ENCODE results near the gene ADCY2. TPM values are rescaled to one million over a fixed set of nuclear protein-coding genes. Genes with fewer than 3 reads are reported as not detected.

ADCY2 gene
- total and polyA plus RNA-seq, 11 donors, result 0.04 to 0.96 (median 0.32) TPM

DNA sequence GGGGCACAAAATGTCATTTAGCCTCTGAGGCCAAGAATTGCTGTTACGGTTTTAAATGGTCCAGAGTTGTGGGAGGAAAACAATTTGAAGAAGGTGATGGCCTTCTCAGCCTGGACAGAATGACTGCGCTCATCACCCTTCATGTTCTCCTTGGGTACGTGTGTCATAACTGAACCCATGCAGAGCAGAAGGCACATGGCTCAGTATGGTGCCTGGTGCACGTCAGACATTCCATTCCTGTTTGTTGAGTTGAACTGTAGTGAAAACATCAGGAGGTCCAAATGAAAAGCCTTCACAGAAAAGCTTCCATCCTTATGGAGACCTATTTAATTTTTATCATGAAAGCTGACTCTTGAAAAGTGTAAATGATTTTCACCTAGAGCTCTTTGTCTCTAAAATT, 321.8 kb downstream of the ADCY2 start:
- 75% methylated on average over 4 of the region's 4 CpGs for WGBS, 4 donors
- TF ChIP-seq, protein P1, sequence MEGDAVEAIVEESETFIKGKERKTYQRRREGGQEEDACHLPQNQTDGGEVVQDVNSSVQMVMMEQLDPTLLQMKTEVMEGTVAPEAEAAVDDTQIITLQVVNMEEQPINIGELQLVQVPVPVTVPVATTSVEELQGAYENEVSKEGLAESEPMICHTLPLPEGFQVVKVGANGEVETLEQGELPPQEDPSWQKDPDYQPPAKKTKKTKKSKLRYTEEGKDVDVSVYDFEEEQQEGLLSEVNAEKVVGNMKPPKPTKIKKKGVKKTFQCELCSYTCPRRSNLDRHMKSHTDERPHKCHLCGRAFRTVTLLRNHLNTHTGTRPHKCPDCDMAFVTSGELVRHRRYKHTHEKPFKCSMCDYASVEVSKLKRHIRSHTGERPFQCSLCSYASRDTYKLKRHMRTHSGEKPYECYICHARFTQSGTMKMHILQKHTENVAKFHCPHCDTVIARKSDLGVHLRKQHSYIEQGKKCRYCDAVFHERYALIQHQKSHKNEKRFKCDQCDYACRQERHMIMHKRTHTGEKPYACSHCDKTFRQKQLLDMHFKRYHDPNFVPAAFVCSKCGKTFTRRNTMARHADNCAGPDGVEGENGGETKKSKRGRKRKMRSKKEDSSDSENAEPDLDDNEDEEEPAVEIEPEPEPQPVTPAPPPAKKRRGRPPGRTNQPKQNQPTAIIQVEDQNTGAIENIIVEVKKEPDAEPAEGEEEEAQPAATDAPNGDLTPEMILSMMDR (IDR thresholded peaks at IDR 0.05), result no peak
- no peak for TF ChIP-seq POLR2A (IDR thresholded peaks at IDR 0.05)
- ATAC-seq, result no peak

DNA sequence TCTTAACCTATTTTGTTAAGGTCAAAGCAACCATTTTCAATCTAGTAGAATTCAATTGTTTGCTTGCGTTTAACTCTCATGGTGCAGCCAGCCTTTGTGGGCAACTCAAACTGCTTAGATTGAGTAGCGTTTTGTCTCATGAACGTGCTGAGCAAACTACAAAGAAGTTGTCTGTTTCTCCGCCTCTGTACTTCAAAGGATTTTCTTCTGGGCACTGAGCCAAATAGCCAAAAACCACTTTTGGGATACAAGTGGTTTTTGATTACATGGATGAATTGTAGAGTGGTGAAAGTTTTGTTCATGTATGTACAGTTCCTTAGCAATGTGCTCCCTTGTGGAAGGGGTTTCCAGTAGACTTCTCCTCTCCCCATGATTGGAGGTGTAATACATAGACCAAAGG, 332.1 kb downstream of the ADCY2 start:
- 48 to 64% (median 61%) methylated on average over 4 of the region's 4 CpGs for WGBS, 4 donors
- no peak for DNase-seq

More for the DNA sequence above, 321.8 kb downstream of the ADCY2 start:
- Histone ChIP-seq H3K36me3 (no peaks in the 10 kb centered on the region), H3K4me1 (no peaks in the 10 kb centered on the region), H3K4me3 (no peak overlapping the region), H3K27me3 (no peaks in the 10 kb centered on the region), H3K27ac (no peak overlapping the region), H3K9me3 (peaks cover 0 to 4% (median 0%) of the 10 kb centered on the region in 12 donors)
- intact Hi-C loops (cut with DNase I), result no loop called here
- DNase-seq, result no peak

DNA sequence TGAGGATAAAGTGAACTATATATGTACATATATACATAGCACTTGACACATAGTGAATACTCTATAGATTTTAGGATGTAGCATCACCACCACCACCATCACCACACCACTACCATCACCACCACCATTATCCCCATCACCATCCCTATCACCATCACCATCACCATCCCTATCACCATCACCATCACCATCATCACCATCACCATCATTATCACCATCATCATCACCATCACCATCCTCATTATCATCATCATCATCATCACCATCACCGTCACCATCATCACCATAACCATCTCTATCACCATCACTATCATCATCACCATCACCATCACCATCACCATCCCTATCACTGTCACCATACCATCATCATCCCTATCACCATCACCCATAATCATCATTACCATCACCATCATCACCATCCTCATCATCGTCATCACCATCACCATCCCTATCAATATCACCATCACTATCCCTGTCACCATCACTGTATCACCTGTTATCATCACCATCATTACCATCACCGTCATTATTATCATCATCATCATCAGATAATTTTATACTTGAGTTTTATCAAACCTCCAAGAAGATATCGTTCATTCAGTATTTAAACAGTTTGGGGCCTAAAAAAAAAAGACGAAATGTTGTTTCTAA, 345.6 kb downstream of the ADCY2 start:
- ATAC-seq (no peak), DNase-seq (no peak)
- no peak for TF ChIP-seq POLR2A (IDR thresholded peaks at IDR 0.05)
- TF ChIP-seq, protein P1 (IDR thresholded peaks at IDR 0.05), result no peak
- Histone ChIP-seq H3K36me3 (no peaks in the 10 kb centered on the region), H3K27ac (no peak overlapping the region), H3K9me3 (no peaks in the 10 kb centered on the region), H3K4me1 (no peaks in the 10 kb centered on the region), H3K4me3 (no peak overlapping the region), H3K27me3 (no peaks in the 10 kb centered on the region)
- 86 to 91% (median 88%) methylated on average over 5 of the region's 5 CpGs for WGBS, 4 donors
- intact Hi-C loops (cut with DNase I), result loop anchor here in 3 of 10 donors (5.0 to 10.0 kb wide), 2 partner anchors 974 to 977 kb away; no protein-coding TSS in a partner anchor

More for the DNA sequence above, 332.1 kb downstream of the ADCY2 start:
- H3K27ac ChIP-seq, result no peak overlapping the region
- intact Hi-C loops (cut with DNase I), result no loop called here
- H3K4me1 ChIP-seq, result no peaks in the 10 kb centered on the region
- no peaks in the 10 kb centered on the region for H3K9me3 ChIP-seq
- peaks cover 0 to 5% (median 0%) of the 10 kb centered on the region in 9 donors for H3K27me3 ChIP-seq
- ATAC-seq, result no peak
- H3K4me3 ChIP-seq, result no peak overlapping the region
- TF ChIP-seq, protein P1 (IDR thresholded peaks at IDR 0.05), result no peak
- H3K36me3 ChIP-seq, result no peaks in the 10 kb centered on the region

DNA sequence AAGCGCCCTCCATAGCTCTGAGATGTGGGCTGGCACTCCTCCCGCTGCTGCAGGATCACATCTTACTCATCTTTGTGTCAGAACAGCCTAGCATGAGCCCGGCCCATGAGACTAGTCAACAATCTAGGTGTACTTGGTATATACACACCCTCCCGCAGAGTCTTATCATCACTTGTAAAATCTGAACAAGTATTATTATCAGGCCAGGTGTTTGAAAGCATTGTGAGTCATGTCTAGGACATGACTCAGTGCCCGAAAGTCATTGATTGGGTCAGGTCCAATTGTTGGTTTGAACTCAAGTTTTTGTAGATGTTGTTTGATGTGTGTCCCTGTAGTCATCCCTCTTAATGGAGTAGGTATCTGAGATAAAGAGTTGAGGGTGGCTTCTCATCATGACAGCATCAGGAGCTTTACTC, 346.3 kb downstream of the ADCY2 start:
- H3K9me3 ChIP-seq, result no peaks in the 10 kb centered on the region
- H3K27me3 ChIP-seq, result no peaks in the 10 kb centered on the region
- H3K4me1 ChIP-seq, result no peaks in the 10 kb centered on the region
- WGBS, 4 donors, result 87 to 96% (median 87%) methylated on average over 5 of the region's 5 CpGs
- TF ChIP-seq, protein P1 (IDR thresholded peaks at IDR 0.05), result no peak
- TF ChIP-seq POLR2A (IDR thresholded peaks at IDR 0.05), result no peak
- intact Hi-C loops (cut with DNase I), result loop anchor here in 3 of 10 donors (5.0 to 10.0 kb wide), 2 partner anchors 975 to 977 kb away; no protein-coding TSS in a partner anchor
- ATAC-seq (no peak), DNase-seq (no peak)
- H3K27ac ChIP-seq, result no peak overlapping the region
- no peak overlapping the region for H3K4me3 ChIP-seq
- H3K36me3 ChIP-seq, result no peaks in the 10 kb centered on the region

All from heart left ventricle (tissue), 16 donors.